WTC11 (cell line): ENCODE data around the gene ALOX15. TPM values are rescaled to one million over a fixed set of nuclear protein-coding genes. Genes with fewer than 3 reads are reported as not detected.

ENCODE experiments used
- ATAC-seq: fragments of 200-7000 bp; cut with Tn5 transposase; 2 replicates; pipeline ENCODE4 v1.10.0; 2021; ENCODE audit warnings: mild to moderate bottlenecking, moderate library complexity
- CTCF ChIA-PET: fragments of 300-600 bp; sonication (Branson Sonifier 250); formaldehyde crosslinking; loops from one replicate; lab custom pipeline; 2021; ENCODE audit warnings: antibody characterized with exemption; lab: Charles Lee
- POLR2A ChIA-PET: fragments of 350-600 bp; sonication (Branson Sonifier 250); formaldehyde crosslinking; loops from one replicate; lab custom pipeline; 2021; ENCODE audit warnings: antibody characterized with exemption; lab: Charles Lee
- DNase-seq: peaks from one replicate; pipeline ENCODE4 v3.0.0; 2021; ENCODE audit warnings: low spot score
- H3K27ac Mint-ChIP-seq: 2 replicates; pipeline ENCODE4 v1.8.0; 2021; ENCODE audit warnings: mixed read lengths
- H3K27me3 Mint-ChIP-seq: 2 replicates; pipeline ENCODE4 v1.8.0; 2021; ENCODE audit warnings: low read depth, mild to moderate bottlenecking, moderate library complexity, mixed read lengths
- H3K36me3 Mint-ChIP-seq: 2 replicates; pipeline ENCODE4 v1.8.0; 2021; ENCODE audit warnings: mixed read lengths
- H3K4me1 Mint-ChIP-seq: 2 replicates; pipeline ENCODE4 v1.8.0; 2022; ENCODE audit warnings: mixed read lengths
- H3K4me3 Mint-ChIP-seq: 2 replicates; pipeline ENCODE4 v1.8.0; 2021; ENCODE audit warnings: mild to moderate bottlenecking, moderate library complexity, mixed read lengths
- H3K9me3 Mint-ChIP-seq: 2 replicates; pipeline ENCODE4 v1.8.0; 2021; ENCODE audit warnings: mixed read lengths
- ESRRA ChIP-seq: sonication (generic); formaldehyde crosslinking; IDR thresholded peaks from 2 replicates; pipeline ENCODE4 v1.8.1; 2022; ENCODE audit warnings: mild to moderate bottlenecking, missing genetic modification reagents, borderline replicate concordance
- FOXK1 ChIP-seq: sonication (generic); formaldehyde crosslinking; IDR thresholded peaks from 2 replicates; pipeline ENCODE4 v1.8.0; 2022; ENCODE audit warnings: mild to moderate bottlenecking, moderate library complexity, missing genetic modification reagents
- GABPB1 ChIP-seq: sonication (generic); formaldehyde crosslinking; IDR thresholded peaks from 2 replicates; pipeline ENCODE4 v1.8.1; 2023; ENCODE audit warnings: mild to moderate bottlenecking, missing genetic modification reagents
- JUN ChIP-seq: sonication (generic); formaldehyde crosslinking; IDR thresholded peaks from 2 replicates; pipeline ENCODE4 v1.8.0; 2023; ENCODE audit warnings: mild to moderate bottlenecking, missing genetic modification reagents
- MYBL2 ChIP-seq: sonication (generic); formaldehyde crosslinking; IDR thresholded peaks from 2 replicates; pipeline ENCODE4 v1.8.1; 2023; ENCODE audit warnings: mild to moderate bottlenecking, moderate library complexity, missing genetic modification reagents
- NFE2L1 ChIP-seq: sonication (generic); formaldehyde crosslinking; IDR thresholded peaks from 2 replicates; pipeline ENCODE4 v1.8.1; 2023; ENCODE audit warnings: missing genetic modification reagents
- NR1H2 ChIP-seq: sonication (generic); formaldehyde crosslinking; IDR thresholded peaks from 2 replicates; pipeline ENCODE4 v1.9.0; 2021; ENCODE audit warnings: mild to moderate bottlenecking, moderate library complexity, missing genetic modification reagents
- NR2C2 ChIP-seq: sonication (generic); formaldehyde crosslinking; IDR thresholded peaks from 2 replicates; pipeline ENCODE4 v1.8.0; 2022; ENCODE audit warnings: mild to moderate bottlenecking, missing genetic modification reagents
- SOX15 ChIP-seq: fragments of 250-450 bp; sonication (Bioruptor Pico); IDR thresholded peaks from 2 replicates; pipeline ENCODE4 v1.9.0; 2021; ENCODE audit warnings: mild to moderate bottlenecking
- TCF7 ChIP-seq: sonication (generic); formaldehyde crosslinking; IDR thresholded peaks from 2 replicates; pipeline ENCODE4 v1.8.0; 2022; ENCODE audit warnings: mild to moderate bottlenecking, low read depth, missing genetic modification reagents, moderate library complexity
- ZBTB21 ChIP-seq: sonication (generic); formaldehyde crosslinking; IDR thresholded peaks from 2 replicates; pipeline ENCODE4 v1.8.1; 2023; ENCODE audit warnings: mild to moderate bottlenecking, missing genetic modification reagents, borderline replicate concordance
- ZNF121 ChIP-seq: sonication (generic); formaldehyde crosslinking; IDR thresholded peaks from 2 replicates; pipeline ENCODE4 v1.8.0; 2023; ENCODE audit warnings: missing genetic modification reagents
- ZNF232 ChIP-seq: sonication (generic); formaldehyde crosslinking; IDR thresholded peaks from 2 replicates; pipeline ENCODE4 v1.8.0; 2022; ENCODE audit warnings: mild to moderate bottlenecking, missing genetic modification reagents
- total RNA-seq: library from RNA; stranded (reverse); gene quantifications from 3 replicates; pipeline ENCODE4 v1.2.3, GENCODE V29; 2021
- TF ChIP-seq, protein P1 (sequence below): sonication (generic); formaldehyde crosslinking; IDR thresholded peaks from 2 replicates; pipeline ENCODE4 v1.8.0; 2023; ENCODE audit warnings: missing genetic modification reagents, mild to moderate bottlenecking, borderline replicate concordance
- TF ChIP-seq, protein P2 (sequence below): sonication (generic); formaldehyde crosslinking; IDR thresholded peaks from 2 replicates; pipeline ENCODE4 v1.8.1; 2023; ENCODE audit warnings: mild to moderate bottlenecking, moderate library complexity, missing genetic modification reagents

ALOX15 gene
- total RNA-seq, 1 experiment from 2014 or later: 0.50 TPM

DNA sequence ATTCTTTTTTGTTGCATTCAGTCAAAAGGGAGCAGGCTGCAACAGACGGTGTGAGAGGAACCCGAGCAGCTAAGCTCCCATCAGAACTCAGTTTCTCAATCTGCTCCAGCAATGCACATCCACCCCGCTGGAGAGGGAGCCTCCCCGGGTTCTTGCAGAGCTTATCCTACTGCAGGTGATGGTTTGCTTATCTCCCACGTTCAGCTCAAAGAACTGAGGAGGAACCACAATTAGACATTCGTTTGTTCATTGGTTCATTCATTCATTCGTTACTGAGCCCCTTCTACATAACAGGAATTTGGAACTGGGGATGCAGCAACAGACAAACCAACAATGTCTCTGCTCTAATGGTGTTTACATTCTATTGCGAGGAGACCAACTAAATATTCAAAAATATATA is 22.2 kb upstream of the ALOX15 start:
- peaks cover 13% of the 10 kb centered on the region for H3K4me1 Mint-ChIP-seq
- POLR2A ChIA-PET: no interaction called here

DNA sequence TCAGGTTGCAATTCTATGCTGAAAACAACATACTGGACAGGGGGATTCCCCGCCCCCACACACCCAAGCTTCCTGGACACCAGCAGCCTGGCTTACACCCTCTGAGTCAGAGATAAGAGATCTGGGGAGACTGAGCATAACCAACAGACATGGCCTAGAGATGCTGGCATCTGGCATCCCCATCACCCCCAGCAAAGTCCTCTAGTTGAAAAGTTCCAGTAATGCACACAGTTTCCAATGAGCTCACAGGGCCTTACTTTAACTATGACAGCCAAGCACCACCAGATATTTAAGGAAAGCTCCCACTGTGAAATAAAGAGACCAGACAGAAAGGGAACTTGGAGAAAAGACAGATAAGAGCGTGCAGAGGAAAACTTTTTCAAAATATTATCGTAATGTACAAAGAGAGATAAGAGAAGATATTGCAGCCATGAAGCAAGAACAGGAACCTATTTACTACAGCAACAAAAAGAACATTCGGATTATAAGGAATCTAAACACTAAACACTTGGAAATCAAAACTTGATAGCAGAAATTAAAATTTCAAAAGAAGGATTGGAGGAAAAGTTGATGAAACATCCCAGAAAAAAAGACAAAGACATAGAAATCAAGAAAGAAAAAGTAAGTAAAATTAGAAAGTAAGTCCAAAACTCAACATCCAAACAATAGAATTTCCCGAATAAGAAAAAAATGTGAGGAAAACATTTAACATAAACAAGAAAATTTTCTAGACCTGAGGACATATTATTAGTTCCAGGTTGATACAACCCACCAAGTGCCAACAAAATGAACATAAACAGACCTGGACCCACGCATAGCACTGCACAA is 17.2 kb upstream of the ALOX15 start:
- TF ChIP-seq, protein P1, sequence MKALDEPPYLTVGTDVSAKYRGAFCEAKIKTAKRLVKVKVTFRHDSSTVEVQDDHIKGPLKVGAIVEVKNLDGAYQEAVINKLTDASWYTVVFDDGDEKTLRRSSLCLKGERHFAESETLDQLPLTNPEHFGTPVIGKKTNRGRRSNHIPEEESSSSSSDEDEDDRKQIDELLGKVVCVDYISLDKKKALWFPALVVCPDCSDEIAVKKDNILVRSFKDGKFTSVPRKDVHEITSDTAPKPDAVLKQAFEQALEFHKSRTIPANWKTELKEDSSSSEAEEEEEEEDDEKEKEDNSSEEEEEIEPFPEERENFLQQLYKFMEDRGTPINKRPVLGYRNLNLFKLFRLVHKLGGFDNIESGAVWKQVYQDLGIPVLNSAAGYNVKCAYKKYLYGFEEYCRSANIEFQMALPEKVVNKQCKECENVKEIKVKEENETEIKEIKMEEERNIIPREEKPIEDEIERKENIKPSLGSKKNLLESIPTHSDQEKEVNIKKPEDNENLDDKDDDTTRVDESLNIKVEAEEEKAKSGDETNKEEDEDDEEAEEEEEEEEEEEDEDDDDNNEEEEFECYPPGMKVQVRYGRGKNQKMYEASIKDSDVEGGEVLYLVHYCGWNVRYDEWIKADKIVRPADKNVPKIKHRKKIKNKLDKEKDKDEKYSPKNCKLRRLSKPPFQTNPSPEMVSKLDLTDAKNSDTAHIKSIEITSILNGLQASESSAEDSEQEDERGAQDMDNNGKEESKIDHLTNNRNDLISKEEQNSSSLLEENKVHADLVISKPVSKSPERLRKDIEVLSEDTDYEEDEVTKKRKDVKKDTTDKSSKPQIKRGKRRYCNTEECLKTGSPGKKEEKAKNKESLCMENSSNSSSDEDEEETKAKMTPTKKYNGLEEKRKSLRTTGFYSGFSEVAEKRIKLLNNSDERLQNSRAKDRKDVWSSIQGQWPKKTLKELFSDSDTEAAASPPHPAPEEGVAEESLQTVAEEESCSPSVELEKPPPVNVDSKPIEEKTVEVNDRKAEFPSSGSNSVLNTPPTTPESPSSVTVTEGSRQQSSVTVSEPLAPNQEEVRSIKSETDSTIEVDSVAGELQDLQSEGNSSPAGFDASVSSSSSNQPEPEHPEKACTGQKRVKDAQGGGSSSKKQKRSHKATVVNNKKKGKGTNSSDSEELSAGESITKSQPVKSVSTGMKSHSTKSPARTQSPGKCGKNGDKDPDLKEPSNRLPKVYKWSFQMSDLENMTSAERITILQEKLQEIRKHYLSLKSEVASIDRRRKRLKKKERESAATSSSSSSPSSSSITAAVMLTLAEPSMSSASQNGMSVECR: no peak
- TF ChIP-seq FOXK1 (CRISPR knock-in tag): no peak
- no peak for TF ChIP-seq ZNF121 (CRISPR knock-in tag)
- no peak for TF ChIP-seq ESRRA (CRISPR knock-in tag)
- TF ChIP-seq NR2C2 (CRISPR knock-in tag): no peak
- TF ChIP-seq NR1H2 (CRISPR knock-in tag): no peak
- Mint-ChIP-seq H3K9me3 (peaks cover 3% of the 10 kb centered on the region; the same call in 1 of the 2 replicates), H3K27me3 (no peaks in the 10 kb centered on the region; the same call in 1 of the 2 replicates), H3K4me1 (no peaks in the 10 kb centered on the region), H3K36me3 (no peaks in the 10 kb centered on the region), H3K4me3 (no peak overlapping the region), H3K27ac (no peak overlapping the region)
- POLR2A ChIA-PET: no interaction called here
- DNase-seq: no peak
- CTCF ChIA-PET: interaction anchor here (0.6 to 0.7 kb wide), 2 partner anchors 44 to 89 kb away, joined by 3 read pairs; no protein-coding TSS in a partner anchor
- no peak for ATAC-seq

More for the DNA sequence above, 22.2 kb upstream of the ALOX15 start:
- CTCF ChIA-PET: no interaction called here
- Mint-ChIP-seq H3K9me3 (no peaks in the 10 kb centered on the region), H3K27ac (no peak overlapping the region), H3K4me3 (no peak overlapping the region), H3K36me3 (no peaks in the 10 kb centered on the region), H3K27me3 (no peaks in the 10 kb centered on the region; the same call in 1 of the 2 replicates)
- no peak for DNase-seq
- ATAC-seq: no peak
- TF ChIP-seq ZBTB21 (CRISPR knock-in tag) (no peak), NFE2L1 (CRISPR knock-in tag) (no peak)
- TF ChIP-seq, protein P2, sequence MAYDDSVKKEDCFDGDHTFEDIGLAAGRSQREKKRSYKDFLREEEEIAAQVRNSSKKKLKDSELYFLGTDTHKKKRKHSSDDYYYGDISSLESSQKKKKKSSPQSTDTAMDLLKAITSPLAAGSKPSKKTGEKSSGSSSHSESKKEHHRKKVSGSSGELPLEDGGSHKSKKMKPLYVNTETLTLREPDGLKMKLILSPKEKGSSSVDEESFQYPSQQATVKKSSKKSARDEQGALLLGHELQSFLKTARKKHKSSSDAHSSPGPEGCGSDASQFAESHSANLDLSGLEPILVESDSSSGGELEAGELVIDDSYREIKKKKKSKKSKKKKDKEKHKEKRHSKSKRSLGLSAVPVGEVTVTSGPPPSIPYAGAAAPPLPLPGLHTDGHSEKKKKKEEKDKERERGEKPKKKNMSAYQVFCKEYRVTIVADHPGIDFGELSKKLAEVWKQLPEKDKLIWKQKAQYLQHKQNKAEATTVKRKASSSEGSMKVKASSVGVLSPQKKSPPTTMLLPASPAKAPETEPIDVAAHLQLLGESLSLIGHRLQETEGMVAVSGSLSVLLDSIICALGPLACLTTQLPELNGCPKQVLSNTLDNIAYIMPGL (CRISPR knock-in tag): no peak

DNA sequence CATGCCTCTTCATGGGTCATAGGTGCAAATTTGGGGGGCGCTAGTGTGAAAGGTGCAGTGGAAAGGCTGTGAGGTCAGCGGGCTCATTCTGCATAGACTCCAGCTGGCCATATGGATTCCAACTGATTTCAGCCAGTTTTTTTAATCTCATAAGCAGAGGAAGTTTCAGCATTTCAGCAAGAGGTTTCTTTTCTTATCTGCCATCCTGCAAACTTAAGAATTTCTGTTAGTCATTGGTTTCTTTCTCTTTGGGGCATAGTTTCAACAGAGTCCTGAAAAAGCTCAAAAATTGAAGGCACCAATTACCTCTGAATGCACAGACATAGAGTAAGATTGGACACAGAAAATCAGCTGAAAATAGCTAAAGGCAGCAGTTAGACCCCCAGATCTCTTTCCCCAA is 16.2 kb upstream of the ALOX15 start:
- DNase-seq (no peak), ATAC-seq (no peak)
- ChIA-PET CTCF (interaction anchor here (1.2 kb wide), 1 partner anchor 31 kb away, joined by 5 read pairs; no protein-coding TSS in a partner anchor), POLR2A (no interaction called here)
- Mint-ChIP-seq H3K36me3 (no peaks in the 10 kb centered on the region), H3K27me3 (no peaks in the 10 kb centered on the region; the same call in 1 of the 2 replicates), H3K9me3 (peaks cover 3% of the 10 kb centered on the region; the same call in 1 of the 2 replicates), H3K4me1 (no peaks in the 10 kb centered on the region), H3K4me3 (no peak overlapping the region), H3K27ac (no peak overlapping the region)
- TF ChIP-seq GABPB1 (CRISPR knock-in tag) (no peak), SOX15 (CRISPR knock-in tag) (no peak), ZNF232 (CRISPR knock-in tag) (no peak), JUN (CRISPR knock-in tag) (no peak), TCF7 (no peak), MYBL2 (CRISPR knock-in tag) (no peak)
